GM19351 (cell line): Measurements from ENCODE around the gene SLC12A7.
"Not testable (repeated sequence)": the region's sequence is repeated elsewhere in the genome, so short reads cannot be mapped to it uniquely, and the experiment has no call there.

Experiments used
- ATAC-seq: cut with Tn5 transposase; IDR thresholded peaks from one replicate; pipeline ENCODE4 v1.9.1; 2021; ENCODE audit warnings: mild to moderate bottlenecking, moderate library complexity; ENCODE audit not compliant: unreplicated experiment

The SLC12A7 gene

DNA sequence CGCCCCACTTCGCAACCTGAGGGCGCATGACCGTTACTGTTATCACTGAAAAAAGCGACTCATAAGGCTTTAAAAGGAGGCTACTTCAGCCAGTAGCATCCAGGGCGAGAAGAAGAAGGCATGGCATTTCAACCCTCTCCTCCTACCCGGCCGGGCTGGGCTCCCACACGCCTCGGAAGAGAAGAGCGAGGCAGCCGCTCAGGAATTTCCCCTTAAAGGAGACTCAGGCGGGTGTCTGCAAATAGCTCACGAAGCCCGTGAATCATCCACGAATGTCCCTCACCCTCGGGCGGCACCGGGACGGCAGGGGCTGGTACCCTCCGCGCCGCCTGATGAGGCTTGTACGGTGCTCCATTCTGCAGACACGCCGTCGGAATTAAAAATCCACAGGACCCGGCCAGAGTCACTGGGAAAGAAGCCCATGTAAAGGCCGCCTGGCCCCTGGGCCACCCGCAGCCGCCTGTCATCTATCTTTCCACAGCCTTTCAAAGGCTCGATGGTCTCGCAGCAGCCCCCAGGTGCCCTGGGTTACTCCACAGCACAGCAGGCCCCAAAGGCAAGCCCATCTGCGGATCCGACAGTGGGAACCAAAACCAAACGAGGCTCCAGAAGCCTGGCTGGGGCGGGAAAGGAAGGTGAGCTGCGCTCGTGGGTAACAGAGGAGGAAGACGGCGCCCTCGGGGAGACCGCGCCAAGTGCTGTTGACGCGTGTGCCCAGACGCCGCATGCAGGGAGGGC lies 11.8 kb downstream of the SLC12A7 start:
- no peak for ATAC-seq

- ATAC-seq = no peak
Observed at GRCh38 chr5:1098986-1099597, 12.8 kb downstream of the SLC12A7 start.

DNA sequence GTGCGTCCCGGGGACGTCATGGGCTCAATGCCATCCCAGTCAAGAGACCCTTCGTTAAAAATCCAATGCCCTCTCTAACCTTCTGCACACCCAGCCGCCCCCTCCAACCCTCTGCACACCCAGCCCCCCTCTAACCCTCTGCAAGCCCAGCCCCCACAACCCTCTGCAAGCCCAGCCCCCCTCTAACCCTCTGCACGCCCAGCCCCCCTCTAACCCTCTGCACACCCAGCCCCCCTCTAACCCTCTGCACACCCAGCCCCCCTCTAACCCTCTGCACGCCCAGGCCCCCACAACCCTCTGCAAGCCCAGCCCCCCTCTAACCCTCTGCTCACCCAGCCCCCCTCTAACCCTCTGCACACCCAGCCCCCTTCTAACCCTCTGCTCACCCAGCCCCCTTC lies 13.9 kb downstream of the SLC12A7 start:
- ATAC-seq = not testable (repeated sequence)

GRCh38 chr5:1097381-1097987 lies 14.4 kb downstream of the SLC12A7 start:
- no peak for ATAC-seq

- no peak for ATAC-seq
Observed at GRCh38 chr5:1096838-1097237, 15.0 kb downstream of the SLC12A7 start.

- ATAC-seq = no peak
Observed at GRCh38 chr5:1095990-1096363, 15.9 kb downstream of the SLC12A7 start.

DNA sequence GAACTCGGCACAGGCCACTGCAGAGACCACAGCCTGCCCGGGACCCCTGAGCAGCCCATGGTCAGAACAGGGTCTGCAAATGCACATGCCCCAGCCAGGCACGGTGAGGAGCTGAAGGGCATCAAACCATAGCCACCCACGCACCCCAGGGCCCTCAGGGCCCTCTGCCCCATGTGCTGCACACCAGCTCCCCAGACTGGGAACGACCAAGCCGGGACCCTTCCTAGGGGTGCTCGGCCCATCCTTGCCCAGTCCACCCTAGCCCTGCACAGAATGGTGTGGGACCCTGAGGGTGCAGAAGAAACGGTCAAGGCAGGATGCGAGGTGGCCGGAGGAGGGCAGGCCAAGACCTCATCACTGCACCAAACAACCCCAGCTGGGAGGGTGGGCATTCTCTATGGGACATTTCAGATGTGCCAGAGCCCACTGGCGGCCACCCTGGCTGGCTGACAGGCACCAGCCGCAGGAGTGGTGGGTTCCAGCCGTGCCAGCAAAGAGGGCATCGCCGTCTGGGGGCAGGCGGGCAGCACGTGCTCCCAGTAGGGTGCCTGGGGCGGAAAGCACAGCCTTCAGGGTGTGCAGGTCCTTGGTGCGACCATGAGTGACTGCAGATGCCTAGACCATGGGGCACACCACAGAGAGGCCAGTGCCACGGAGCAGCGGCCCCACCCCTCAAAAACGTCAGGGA lies 16.4 kb downstream of the SLC12A7 start:
- ATAC-seq = no peak

DNA sequence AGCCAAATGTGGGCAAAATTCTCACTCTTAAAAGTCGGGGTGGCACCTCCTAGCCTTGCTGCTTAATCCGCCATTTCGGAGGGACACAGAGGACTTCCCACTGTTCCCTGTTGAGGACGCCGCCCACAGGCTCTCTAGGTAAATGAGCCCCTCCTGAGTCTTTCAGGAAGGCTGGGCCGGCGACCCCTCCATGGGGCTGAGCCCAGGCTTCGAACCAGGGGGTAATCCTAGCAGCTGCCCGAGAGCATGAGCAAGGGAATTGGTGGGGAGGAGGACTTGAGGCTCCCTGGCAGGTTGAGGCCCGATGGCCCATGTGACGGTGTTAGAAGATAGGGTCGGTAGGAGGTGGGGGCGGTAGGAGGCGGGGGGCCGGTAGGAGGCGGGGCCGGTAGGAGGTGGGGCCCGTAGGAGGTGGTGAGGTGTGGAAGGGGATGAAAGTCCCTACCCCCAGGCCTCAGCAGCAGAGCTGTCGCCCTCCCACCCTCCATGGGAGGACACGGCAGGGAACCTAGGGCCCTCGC lies 17.1 kb downstream of the SLC12A7 start:
- no peak for ATAC-seq

DNA sequence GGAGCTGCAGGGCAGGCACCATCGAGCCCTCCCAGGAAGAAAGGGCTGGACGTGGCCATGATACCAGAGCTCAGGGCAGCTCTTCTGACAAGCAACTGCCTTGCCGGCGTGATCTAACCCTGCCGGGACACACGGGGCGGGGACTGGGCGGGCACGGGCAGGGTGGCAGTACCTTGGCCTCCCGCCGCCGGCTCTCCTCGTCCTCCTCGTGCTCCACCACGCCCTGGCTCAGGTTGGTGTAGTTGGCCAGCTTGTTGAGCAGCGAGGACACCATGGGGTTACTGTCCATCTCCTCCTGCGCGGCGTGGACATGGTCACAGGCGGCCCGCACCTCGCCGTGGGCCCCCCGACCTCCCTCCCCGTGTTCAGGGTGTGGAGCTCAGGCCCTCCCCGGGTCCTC lies 18.5 kb downstream of the SLC12A7 start:
- ATAC-seq = no peak

DNA sequence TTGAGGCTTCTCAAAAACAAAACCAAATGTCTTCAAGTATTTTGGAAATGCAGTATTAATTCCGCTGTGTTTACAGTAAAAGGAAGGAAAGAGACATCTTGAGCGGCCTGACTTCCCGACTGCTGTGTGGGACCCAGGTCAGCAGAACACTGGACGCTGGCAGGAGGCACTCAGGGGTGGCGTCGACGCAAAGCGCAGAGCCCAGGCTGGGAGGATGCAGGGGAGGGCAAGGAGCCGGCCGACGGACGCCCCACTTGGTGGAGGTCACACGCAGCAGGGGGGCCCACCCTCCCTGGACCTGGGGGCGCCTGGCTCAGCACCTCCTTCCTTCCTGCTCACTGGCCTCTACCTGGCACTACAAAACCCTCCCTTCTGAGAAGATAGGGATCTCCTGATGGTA lies 19.7 kb downstream of the SLC12A7 start:
- no peak for ATAC-seq

DNA sequence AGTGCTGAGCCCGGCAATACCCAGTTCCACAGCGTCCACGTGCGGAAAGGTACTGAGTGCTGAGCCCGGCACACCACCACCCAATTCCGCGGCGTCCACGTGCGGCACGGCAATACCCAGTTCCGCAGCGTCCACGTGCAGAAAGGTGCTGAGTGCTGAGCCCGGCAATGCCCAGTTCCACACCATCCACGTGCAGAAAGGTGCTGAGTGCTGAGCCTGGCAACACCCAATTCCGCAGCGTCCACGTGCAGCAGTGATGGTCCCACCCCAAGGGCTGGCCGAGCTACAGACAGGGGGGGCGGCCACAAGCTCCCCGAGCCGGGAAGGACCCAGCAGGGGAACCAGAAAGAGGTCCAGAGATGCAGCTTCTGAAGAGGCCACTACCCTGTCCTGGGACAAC lies 20.2 kb downstream of the SLC12A7 start:
- ATAC-seq = no peak

GRCh38 chr5:1090538-1090937 lies 21.3 kb downstream of the SLC12A7 start:
- no peak for ATAC-seq

- ATAC-seq = no peak
Observed at GRCh38 chr5:1089621-1090040, 22.2 kb downstream of the SLC12A7 start.

GRCh38 chr5:1089146-1089545 lies 22.7 kb downstream of the SLC12A7 start:
- no peak for ATAC-seq

DNA sequence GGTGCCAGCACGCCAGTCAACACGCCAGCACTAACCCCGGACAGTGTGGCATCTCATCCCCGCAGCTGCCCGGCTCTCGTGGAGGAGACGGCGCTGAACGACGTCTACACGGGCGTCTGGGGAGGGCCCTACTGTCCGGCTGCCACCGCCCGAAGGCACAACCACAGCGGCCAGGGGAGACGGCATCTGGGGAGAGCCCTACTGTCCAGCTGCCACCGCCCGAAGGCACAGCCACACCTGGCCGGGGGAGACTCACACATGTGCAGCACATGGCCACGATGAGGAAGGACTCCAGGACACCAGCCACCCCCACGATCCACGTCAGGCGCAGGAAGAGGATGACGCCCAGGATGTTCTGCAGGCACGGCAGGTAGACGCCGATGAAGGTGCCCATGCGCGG lies 23.1 kb downstream of the SLC12A7 start:
- no peak for ATAC-seq

DNA sequence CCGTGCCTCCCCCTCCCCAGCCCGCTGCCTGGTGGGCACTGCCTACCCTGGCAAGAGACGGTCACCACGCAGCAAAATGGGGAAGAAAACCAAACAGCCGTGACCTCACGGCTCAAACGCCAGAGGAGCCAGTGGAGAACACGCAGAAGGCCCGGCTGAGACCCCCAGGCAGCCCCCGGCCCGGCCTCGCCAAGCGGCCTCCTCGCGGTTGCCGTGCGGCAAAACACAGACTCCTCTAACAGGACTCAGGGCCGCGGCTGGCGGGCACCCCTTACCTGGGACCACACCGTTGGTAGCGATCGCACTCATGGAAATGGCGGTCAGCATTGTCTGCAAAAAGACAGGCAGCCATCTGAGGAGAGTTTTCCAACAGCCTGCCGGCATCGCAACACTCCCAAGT lies 23.8 kb downstream of the SLC12A7 start:
- no peak for ATAC-seq

DNA sequence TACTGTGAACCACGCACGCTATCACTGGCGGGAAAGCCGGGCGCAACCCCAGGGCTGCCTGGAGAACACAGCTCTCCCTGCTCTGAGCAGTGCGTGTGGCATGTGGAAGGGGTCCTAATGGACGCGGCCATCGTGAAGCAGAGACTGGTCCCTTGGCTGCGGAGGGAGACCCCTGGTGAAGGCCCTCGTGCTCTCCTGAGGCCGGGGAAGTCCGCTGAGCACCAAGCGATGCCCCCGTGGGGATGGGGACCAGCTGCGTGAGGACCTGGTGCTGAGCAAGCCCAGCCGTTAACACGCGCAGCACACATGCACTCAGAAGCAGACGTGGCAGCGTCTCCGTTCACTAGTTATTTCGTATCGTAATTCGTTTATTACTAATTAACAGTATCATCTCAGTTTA lies 24.4 kb downstream of the SLC12A7 start:
- no peak for ATAC-seq

DNA sequence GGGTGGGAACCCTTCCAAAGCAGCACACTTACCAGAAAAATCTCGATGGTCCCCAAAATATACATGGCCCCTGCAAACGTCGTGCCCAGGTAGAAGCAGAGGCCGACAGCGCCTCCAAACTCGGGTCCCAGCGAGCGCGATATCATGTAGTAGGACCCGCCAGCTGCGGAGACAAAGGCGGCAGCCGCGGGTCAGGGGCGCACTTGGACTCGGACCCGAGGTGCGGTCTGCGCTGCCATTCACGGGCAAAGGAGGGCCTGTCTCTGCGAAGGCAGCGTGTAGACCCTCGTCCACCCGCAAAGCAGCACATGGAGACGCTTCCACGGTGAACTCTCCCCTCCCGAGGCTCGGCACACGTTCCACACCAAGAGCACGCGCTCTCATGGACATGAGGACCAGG lies 25.0 kb downstream of the SLC12A7 start:
- no peak for ATAC-seq

DNA sequence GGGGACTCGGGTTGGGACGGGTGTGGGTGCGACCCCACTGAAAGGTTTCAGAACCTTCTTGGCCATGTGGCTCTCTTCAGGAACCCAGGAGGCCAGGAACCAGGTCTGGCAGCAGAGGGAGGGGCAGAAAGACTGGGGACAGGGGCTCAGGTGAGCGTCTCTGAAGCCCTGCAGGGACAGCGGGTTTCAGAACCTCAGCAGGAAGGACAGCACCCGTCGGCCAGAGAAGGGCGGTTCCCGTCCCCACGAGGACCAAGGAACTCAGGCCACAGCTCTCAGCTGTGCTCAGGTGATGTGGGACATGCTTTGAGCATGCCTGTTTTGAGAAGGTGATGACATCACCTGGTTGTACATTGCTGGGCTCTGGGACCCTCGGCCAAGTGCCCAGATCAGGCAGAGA lies 25.7 kb downstream of the SLC12A7 start:
- no peak for ATAC-seq

- ATAC-seq = no peak
Observed at GRCh38 chr5:1085391-1085790, 26.5 kb downstream of the SLC12A7 start.

GRCh38 chr5:1083823-1084605 lies 27.8 kb downstream of the SLC12A7 start:
- ATAC-seq = no peak
